HL-60 (cell line): ENCODE results near the gene DNASE1L1.
"Not testable (repeated sequence)": the region's sequence is repeated elsewhere in the genome, so short reads cannot be mapped to it uniquely, and the experiment has no call there.

Experiments
- DNase-seq, 2 experiments: peaks; one replicate each; pipeline ENCODE4 v3.0.0-alpha.2; 2010 to 2020; ENCODE audit warnings: low read depth in 1 of 2, low spot score in 1 of 2
- H3K27ac ChIP-seq: fragments of 250-450 bp; sonication (Bioruptor Pico); replicated peaks from 2 replicates; pipeline ENCODE4 v1.5.1; 2020; ENCODE audit warnings: mild to moderate bottlenecking, moderate library complexity
- H3K27me3 ChIP-seq: fragments of 250-450 bp; sonication (Bioruptor Pico); 2 replicates; pipeline ENCODE4 v1.5.1; 2021; ENCODE audit warnings: mild to moderate bottlenecking, moderate library complexity; ENCODE audit not compliant: insufficient read depth, poor library complexity, severe bottlenecking
- H3K4me3 ChIP-seq: replicated peaks from 2 replicates; pipeline ENCODE4 v1.5.1; 2011; ENCODE audit warnings: mild to moderate bottlenecking, control low read depth, low read length; ENCODE audit not compliant: insufficient read depth
- CTCF ChIP-seq: IDR thresholded peaks from one replicate; pipeline ENCODE4 v1.5.1; 2011; ENCODE audit warnings: low read length, control low read depth, inconsistent platforms; ENCODE audit not compliant: insufficient read depth
- GABPA ChIP-seq: IDR thresholded peaks from 2 replicates; pipeline ENCODE4 v1.6.1; 2012; ENCODE audit warnings: low read depth
- POLR2AphosphoS5 ChIP-seq: IDR thresholded peaks from 2 replicates; pipeline ENCODE4 v1.6.1; 2012; ENCODE audit warnings: low read depth
- SPI1 ChIP-seq: IDR thresholded peaks from 2 replicates; pipeline ENCODE4 v1.6.1; 2012; ENCODE audit warnings: low read depth, mild to moderate bottlenecking, borderline replicate concordance
- TF ChIP-seq, protein P1 (sequence below): IDR thresholded peaks from 2 replicates; pipeline ENCODE4 v1.6.1; 2012; ENCODE audit warnings: low read depth; ENCODE audit not compliant: insufficient replicate concordance

Gene DNASE1L1

GRCh38 chrX:154396973-154397887 lies 11.8 kb downstream of the DNASE1L1 start:
- H3K27ac ChIP-seq: peak overlapping the region; percentile 95
- DNase-seq: peak; percentile 51 to 61
- TF ChIP-seq, protein P1, sequence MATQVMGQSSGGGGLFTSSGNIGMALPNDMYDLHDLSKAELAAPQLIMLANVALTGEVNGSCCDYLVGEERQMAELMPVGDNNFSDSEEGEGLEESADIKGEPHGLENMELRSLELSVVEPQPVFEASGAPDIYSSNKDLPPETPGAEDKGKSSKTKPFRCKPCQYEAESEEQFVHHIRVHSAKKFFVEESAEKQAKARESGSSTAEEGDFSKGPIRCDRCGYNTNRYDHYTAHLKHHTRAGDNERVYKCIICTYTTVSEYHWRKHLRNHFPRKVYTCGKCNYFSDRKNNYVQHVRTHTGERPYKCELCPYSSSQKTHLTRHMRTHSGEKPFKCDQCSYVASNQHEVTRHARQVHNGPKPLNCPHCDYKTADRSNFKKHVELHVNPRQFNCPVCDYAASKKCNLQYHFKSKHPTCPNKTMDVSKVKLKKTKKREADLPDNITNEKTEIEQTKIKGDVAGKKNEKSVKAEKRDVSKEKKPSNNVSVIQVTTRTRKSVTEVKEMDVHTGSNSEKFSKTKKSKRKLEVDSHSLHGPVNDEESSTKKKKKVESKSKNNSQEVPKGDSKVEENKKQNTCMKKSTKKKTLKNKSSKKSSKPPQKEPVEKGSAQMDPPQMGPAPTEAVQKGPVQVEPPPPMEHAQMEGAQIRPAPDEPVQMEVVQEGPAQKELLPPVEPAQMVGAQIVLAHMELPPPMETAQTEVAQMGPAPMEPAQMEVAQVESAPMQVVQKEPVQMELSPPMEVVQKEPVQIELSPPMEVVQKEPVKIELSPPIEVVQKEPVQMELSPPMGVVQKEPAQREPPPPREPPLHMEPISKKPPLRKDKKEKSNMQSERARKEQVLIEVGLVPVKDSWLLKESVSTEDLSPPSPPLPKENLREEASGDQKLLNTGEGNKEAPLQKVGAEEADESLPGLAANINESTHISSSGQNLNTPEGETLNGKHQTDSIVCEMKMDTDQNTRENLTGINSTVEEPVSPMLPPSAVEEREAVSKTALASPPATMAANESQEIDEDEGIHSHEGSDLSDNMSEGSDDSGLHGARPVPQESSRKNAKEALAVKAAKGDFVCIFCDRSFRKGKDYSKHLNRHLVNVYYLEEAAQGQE: no peak
- TF ChIP-seq CTCF (no peak), POLR2AphosphoS5 (no peak), SPI1 (no peak), GABPA (no peak)
- peak overlapping the region; percentile 57 for H3K4me3 ChIP-seq
- no peaks in the 10 kb centered on the region for H3K27me3 ChIP-seq

GRCh38 chrX:154396363-154396762 lies 12.7 kb downstream of the DNASE1L1 start:
- H3K27ac ChIP-seq, DNase-seq, H3K27me3 ChIP-seq, H3K4me3 ChIP-seq: not testable (repeated sequence)

DNA sequence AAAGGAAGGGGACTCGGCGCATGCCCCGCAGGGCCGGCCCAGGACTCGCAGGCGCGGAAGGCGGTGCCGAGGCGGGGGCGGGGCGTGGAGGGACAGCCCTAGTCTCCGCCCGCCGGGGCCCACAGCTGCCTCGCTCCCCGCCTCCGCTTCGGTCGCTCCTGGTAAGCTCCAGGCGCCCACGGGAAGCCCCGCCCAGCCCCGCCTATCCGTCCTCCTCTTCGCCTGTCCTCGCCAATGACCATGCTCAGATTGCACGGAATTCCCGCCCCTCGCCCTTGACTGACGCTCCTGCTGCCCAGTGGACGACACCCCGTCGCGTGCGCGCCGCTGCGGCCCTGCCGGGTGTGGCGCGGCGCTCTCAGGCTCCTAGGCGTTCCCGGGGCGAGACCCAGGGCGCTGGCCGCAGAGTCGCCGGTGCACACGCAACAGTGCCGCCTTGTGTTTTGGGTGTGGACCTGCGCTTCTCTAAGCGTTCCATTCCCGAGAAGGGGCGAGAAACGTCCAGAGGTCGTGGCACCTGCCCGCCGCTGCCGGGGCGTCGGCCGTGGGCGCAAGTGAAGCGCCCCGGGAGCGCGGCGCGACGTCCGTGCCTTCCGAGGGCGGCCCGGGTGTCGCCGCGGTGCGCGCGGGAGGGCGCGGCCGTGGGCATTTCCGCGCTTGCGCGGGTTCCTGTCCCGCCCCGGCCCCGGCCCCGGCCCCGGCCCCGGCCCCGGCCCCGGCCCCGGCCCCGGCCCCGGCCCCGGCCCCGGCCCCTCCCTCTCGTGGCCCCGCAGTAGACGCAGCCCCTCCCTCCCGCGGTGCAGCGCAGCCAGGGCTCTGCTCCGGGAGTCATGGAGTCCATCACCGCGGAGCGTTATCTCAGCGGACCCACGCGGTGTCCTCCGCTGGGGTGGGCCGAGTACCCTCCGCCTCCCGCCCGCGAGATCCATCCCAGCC lies 19.0 kb downstream of the DNASE1L1 start:
- DNase-seq, H3K27ac ChIP-seq, H3K27me3 ChIP-seq, H3K4me3 ChIP-seq: not testable (repeated sequence)

DNA sequence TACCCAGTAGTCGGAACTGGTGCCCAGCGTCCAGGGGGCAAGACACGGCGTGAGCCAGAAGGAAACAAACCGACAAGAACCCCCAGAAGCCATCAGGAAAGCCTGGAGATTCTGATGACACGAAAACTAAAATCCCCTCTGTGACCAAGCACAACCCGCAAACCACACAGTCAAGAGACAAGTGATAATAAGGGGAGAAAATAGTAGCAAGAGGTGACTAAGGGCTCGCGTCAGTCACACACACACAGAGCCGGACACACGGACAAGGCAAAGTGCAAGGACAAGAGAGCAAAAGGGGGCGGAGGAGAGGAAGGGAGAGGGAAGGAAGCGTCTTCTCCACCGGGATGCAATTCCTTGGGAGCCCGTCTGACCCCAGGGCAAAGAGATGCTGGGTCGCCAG lies 20.4 kb downstream of the DNASE1L1 start:
- DNase-seq, H3K4me3 ChIP-seq, H3K27me3 ChIP-seq, H3K27ac ChIP-seq: not testable (repeated sequence)

DNA sequence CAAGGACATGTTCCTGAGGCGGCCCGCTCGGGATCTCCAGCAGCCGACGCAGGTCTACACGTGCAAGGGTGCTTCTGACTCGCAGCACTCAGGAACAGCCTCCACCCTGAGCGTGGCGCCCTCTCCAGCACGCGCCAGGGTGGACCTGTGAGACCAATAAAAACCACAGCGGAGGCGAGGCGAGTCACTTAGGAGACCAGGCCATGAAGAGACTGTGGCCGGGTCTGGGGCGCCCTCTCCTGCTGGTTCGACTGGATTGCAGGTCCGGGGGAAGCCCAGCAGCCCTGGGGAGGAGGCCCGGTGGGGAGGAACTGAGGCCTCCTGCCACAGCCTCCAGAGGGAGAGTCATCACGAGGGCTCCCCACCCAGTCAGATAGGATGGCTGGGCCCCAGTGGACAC lies 21.0 kb downstream of the DNASE1L1 start:
- H3K27me3 ChIP-seq, H3K4me3 ChIP-seq, DNase-seq, H3K27ac ChIP-seq: not testable (repeated sequence)

DNA sequence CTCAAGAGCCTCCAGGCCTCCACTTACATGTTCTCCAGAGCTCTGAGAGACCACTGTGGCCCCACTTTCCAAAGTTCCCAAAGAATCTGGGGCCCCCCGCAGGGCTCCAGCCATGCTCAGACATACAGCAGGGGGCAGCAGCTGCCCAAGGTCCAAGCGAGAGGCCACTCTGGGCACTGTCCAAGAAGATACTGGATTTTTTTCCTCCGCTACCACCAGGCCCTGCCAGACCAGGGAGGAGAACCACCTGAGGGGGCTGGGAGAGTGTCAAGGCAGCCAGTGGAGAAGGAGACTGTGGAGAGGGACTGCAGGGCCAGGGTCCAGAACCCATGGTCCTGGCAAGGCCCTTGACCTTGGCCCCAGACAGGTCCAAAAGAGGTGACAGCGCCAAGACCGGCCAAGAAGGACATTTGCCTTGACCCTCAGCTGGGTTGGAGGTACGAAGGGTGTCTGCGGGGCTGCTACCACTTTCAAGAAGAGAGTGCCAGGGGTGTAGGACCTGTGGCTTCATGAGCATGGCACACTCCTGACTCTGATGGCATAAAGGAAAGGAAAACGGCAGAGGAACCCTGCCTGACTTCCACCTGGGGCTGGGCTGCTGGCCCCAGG lies 24.7 kb downstream of the DNASE1L1 start:
- Histone ChIP-seq H3K4me3 (no peak overlapping the region), H3K27me3 (no peaks in the 10 kb centered on the region), H3K27ac (peak overlapping the region; percentile 55)
- DNase-seq: no peak
- no peak for TF ChIP-seq SPI1
- TF ChIP-seq GABPA: no peak
- TF ChIP-seq, protein P1: no peak
- no peak for TF ChIP-seq CTCF
- no peak for TF ChIP-seq POLR2AphosphoS5
